Mammary epithelial cell (primary cell): ENCODE results near the gene SLC12A8.

Experiments
- CTCF ChIP-seq, 2 donors: IDR thresholded peaks in 1 of 2; conservative IDR thresholded peaks in 1 of 2; 2 replicates each; pipeline ENCODE4 v1.5.1; 2011 to 2012; ENCODE audit warnings: inconsistent platforms in 2 of 2, low read length in 2 of 2, mild to moderate bottlenecking in 2 of 2, control low read depth in 1 of 2, low read depth in 1 of 2; ENCODE audit not compliant: insufficient read depth in 1 of 2; ENCODE audit errors: extremely low read depth in 1 of 2
- EZH2 ChIP-seq: IDR thresholded peaks from 2 replicates; pipeline ENCODE4 v1.6.1; 2012; ENCODE audit warnings: low read length, inconsistent platforms, borderline replicate concordance

- TF ChIP-seq CTCF (conservative IDR thresholded peaks at IDR 0.05 in 1 of 2, IDR thresholded peaks at IDR 0.05 in 1 of 2; ENCODE audit: extremely low read depth in 1 of 2, insufficient read depth in 1 of 2, low read depth in 1 of 2, low read length in 2 of 2) (no peak), EZH2 (no peak)
Measured at GRCh38 chr3:125053304-125053699, 159.2 kb downstream of the SLC12A8 start.
